GM12892 (cell line): ENCODE measurements around the gene SLC2A3.
"Not testable (repeated sequence)": the region's sequence is repeated elsewhere in the genome, so short reads cannot be mapped to it uniquely, and the experiment has no call there.

Source experiments
- POLR2A ChIP-seq: IDR thresholded peaks from 2 replicates; pipeline ENCODE4 v1.6.1; 2011; ENCODE audit warnings: low read depth, low read length, control low read depth
- POLR2AphosphoS5 ChIP-seq: IDR thresholded peaks from 2 replicates; pipeline ENCODE4 v1.6.1; 2011; ENCODE audit warnings: low read depth, low read length, control low read depth
- TAF1 ChIP-seq: IDR thresholded peaks from 2 replicates; pipeline ENCODE4 v1.6.1; 2011; ENCODE audit warnings: low read depth, mild to moderate bottlenecking, control low read depth, low read length, borderline replicate concordance

DNA sequence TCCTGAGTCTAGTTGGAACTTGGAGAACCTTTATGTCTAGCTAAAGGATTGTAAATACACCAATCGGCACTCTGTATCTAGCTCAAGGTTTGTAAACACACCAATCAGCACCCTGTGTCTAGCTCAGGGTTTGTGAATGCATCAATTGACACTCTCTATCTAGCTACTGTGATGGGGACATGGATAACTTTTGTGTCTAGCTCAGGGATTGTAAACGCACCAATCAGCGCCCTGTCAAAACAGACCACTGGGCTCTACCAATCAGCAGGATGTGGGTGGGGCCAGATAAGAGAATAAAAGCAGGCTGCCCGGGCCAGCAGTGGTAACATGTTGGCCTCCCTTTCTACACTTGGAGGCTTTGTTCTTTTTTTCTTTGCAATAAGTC lies 54.3 kb downstream of the SLC2A3 start:
- not testable (repeated sequence) for TF ChIP-seq POLR2A, TAF1, POLR2AphosphoS5
